Mammary epithelial cell (primary cell): ENCODE data around the gene CAPN2.

Experiments used
- CTCF ChIP-seq, 2 donors: IDR thresholded peaks in 1 of 2; conservative IDR thresholded peaks in 1 of 2; 2 replicates each; pipeline ENCODE4 v1.5.1; 2011 to 2012; ENCODE audit warnings: inconsistent platforms in 2 of 2, low read length in 2 of 2, mild to moderate bottlenecking in 2 of 2, control low read depth in 1 of 2, low read depth in 1 of 2; ENCODE audit not compliant: insufficient read depth in 1 of 2; ENCODE audit errors: extremely low read depth in 1 of 2
- EZH2 ChIP-seq: IDR thresholded peaks from 2 replicates; pipeline ENCODE4 v1.6.1; 2012; ENCODE audit warnings: low read length, inconsistent platforms, borderline replicate concordance

DNA sequence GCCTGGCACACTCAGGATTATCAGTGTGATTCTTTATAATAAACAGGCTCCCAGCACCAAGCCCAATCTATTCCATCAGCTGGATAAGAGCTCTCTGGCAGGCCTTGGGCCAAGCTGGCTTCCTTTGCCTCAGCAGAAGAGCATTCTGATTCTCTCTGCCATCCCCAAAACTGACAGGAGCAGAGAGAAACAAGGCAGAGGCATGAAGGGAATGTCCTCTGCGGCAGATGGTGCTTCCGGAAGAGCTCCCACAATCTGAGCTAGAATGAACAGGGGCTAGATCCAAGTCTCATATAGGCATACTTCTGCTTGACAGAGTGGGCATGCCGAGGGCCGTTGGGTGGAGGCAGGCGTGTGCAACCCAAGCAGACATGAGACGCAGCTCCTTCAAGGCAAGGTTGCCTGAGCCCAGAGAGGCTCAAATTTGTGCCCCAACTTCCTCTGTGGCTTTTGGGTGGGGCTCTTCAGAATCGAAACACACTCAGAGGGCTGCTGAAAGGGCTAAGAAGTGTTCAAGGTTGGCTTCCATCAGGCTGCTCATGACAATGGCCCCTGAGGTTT is 4.0 kb downstream of the CAPN2 start:
- TF ChIP-seq CTCF (conservative IDR thresholded peaks at IDR 0.05 in 1 of 2, IDR thresholded peaks at IDR 0.05 in 1 of 2; ENCODE audit: extremely low read depth in 1 of 2, insufficient read depth in 1 of 2, low read depth in 1 of 2, low read length in 2 of 2) (no peak), EZH2 (no peak)
